ENCODE measurements around the gene NET1.

NET1 gene

DNA sequence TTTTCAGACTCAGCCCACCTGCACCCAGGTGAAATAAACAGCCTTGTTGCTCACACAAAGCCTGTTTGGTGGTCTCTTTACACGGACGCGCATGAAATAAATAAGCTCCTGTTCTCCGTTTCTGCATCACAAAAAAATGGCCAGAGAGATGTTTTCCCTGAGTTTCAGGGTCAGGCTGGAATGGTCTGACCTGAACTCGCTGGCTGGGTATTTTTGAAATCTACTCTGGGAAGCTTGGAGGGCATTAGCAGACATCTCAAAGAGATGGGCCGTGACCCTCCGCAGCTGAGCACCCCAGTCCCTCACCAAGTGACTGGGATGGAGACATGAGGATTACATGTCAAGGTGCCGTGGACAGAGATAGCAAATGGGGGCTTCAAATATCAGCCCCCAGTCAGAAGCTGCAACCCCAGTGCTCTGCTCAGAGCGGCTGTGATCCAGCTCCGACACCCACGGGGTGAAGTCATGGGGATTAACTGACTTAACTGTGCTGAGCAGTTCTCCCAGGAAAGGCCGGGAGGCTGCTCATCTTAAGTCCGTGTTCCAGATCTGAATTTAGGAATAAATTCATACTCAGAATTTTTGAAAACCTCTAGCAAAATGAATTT lies 64.7 kb downstream of the NET1 start:
- DNase-seq (ENCODE audit: low read depth), result no peak
- TF ChIP-seq, protein P1, sequence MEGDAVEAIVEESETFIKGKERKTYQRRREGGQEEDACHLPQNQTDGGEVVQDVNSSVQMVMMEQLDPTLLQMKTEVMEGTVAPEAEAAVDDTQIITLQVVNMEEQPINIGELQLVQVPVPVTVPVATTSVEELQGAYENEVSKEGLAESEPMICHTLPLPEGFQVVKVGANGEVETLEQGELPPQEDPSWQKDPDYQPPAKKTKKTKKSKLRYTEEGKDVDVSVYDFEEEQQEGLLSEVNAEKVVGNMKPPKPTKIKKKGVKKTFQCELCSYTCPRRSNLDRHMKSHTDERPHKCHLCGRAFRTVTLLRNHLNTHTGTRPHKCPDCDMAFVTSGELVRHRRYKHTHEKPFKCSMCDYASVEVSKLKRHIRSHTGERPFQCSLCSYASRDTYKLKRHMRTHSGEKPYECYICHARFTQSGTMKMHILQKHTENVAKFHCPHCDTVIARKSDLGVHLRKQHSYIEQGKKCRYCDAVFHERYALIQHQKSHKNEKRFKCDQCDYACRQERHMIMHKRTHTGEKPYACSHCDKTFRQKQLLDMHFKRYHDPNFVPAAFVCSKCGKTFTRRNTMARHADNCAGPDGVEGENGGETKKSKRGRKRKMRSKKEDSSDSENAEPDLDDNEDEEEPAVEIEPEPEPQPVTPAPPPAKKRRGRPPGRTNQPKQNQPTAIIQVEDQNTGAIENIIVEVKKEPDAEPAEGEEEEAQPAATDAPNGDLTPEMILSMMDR (IDR thresholded peaks at IDR 0.05; ENCODE audit: low read depth, low read length, missing control alignments), result no peak
- H3K4me3 ChIP-seq (ENCODE audit: low read depth, low read length), result no peak overlapping the region
- in situ Hi-C loops (cut with HindIII; ENCODE audit: low sequenced_read_pairs), result no loop called here

GRCh38 chr10:5477948-5478693 lies 65.8 kb downstream of the NET1 start:
- TF ChIP-seq, protein P1 (IDR thresholded peaks at IDR 0.05; ENCODE audit: low read depth, low read length, missing control alignments), result no peak
- no peak for DNase-seq (ENCODE audit: low read depth)
- in situ Hi-C loops (cut with HindIII; ENCODE audit: low sequenced_read_pairs), result no loop called here
- H3K4me3 ChIP-seq (ENCODE audit: low read depth, low read length), result no peak overlapping the region

GRCh38 chr10:5478694-5479305 lies 66.4 kb downstream of the NET1 start:
- in situ Hi-C loops (cut with HindIII; ENCODE audit: low sequenced_read_pairs), result no loop called here
- DNase-seq (ENCODE audit: low read depth), result no peak
- H3K4me3 ChIP-seq (ENCODE audit: low read depth, low read length), result no peak overlapping the region
- TF ChIP-seq, protein P1 (IDR thresholded peaks at IDR 0.05; ENCODE audit: low read depth, low read length, missing control alignments), result no peak

GRCh38 chr10:5479481-5480161 lies 67.3 kb downstream of the NET1 start:
- TF ChIP-seq, protein P1 (IDR thresholded peaks at IDR 0.05; ENCODE audit: low read depth, low read length, missing control alignments), result no peak
- no peak overlapping the region for H3K4me3 ChIP-seq (ENCODE audit: low read depth, low read length)
- in situ Hi-C loops (cut with HindIII; ENCODE audit: low sequenced_read_pairs), result no loop called here
- no peak for DNase-seq (ENCODE audit: low read depth)

GRCh38 chr10:5480162-5480941 lies 68.0 kb downstream of the NET1 start:
- H3K4me3 ChIP-seq (ENCODE audit: low read depth, low read length), result no peak overlapping the region
- DNase-seq (ENCODE audit: low read depth), result no peak
- TF ChIP-seq, protein P1 (IDR thresholded peaks at IDR 0.05; ENCODE audit: low read depth, low read length, missing control alignments), result no peak
- in situ Hi-C loops (cut with HindIII; ENCODE audit: low sequenced_read_pairs), result no loop called here

DNA sequence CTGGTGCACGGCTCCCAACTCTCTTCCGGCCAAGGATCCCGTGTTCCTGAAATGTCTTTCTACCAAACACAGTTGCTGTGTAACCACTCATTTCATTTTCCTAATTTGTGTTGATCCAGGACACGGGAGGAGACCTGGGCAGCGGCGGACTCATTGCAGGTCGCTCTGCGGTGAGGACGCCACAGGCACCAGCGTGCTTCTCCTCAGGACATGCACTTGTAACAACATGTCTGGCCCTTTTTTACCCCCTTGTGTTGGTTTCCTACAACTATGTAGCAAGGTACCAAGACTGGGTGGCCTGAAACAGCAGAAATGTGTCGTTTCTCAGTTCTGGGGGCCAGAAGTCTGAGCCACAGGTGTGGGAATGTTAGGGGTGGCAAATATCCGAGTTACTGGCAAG lies 68.8 kb downstream of the NET1 start:
- H3K4me3 ChIP-seq (ENCODE audit: low read depth, low read length), result no peak overlapping the region
- in situ Hi-C loops (cut with HindIII; ENCODE audit: low sequenced_read_pairs), result no loop called here
- TF ChIP-seq, protein P1 (IDR thresholded peaks at IDR 0.05; ENCODE audit: low read depth, low read length, missing control alignments), result no peak
- DNase-seq (ENCODE audit: low read depth), result no peak

All from astrocyte of the cerebellum (primary cell).